CD4-positive, alpha-beta T cell (primary cell): ENCODE measurements around the gene KDM2B. TPM values are rescaled to one million over a fixed set of nuclear protein-coding genes. Genes with fewer than 3 reads are reported as not detected.

Experiments used
- ATAC-seq: fragments of 200-7000 bp; cut with Tn5 transposase; one replicate; pipeline ENCODE4 v1.10.0; 2022; ENCODE audit warnings: mild to moderate bottlenecking; ENCODE audit not compliant: poor library complexity
- CTCF ChIA-PET: fragments of 350-600 bp; sonication (Branson Sonifier 250); formaldehyde crosslinking; loops from one replicate; lab custom pipeline; 2021; ENCODE audit warnings: antibody characterized with exemption, inconsistent platforms; lab: Charles Lee
- POLR2A ChIA-PET: fragments of 350-600 bp; sonication (Branson Sonifier 250); formaldehyde crosslinking; loops from one replicate; lab custom pipeline; 2021; ENCODE audit warnings: antibody characterized with exemption, inconsistent platforms; lab: Charles Lee
- DNase-seq, 14 experiments: peaks; one replicate each; pipeline ENCODE4 v3.0.0-alpha.2; 2013 to 2020; ENCODE audit warnings: mixed read lengths in 2 of 14
- H3K27ac ChIP-seq, 2 donors: one replicate each; pipeline versions ENCODE4 v1.5.1 to v1.7.0; 2013; ENCODE audit warnings: low read length in 2 of 2, low read depth in 1 of 2, mild to moderate bottlenecking in 1 of 2
- H3K27me3 ChIP-seq, 2 experiments: 1 replicate in 1 of 2; 2 replicates in 1 of 2; pipeline versions ENCODE4 v1.6.1 to v1.7.0; 2013; ENCODE audit warnings: low read length in 2 of 2, control low read depth in 1 of 2, mild to moderate bottlenecking in 1 of 2, moderate library complexity in 1 of 2; ENCODE audit not compliant: insufficient read depth in 2 of 2, control insufficient read depth in 1 of 2
- H3K36me3 ChIP-seq: one replicate; pipeline ENCODE4 v1.6.1; 2013; ENCODE audit warnings: low read length, control low read depth; ENCODE audit not compliant: insufficient read depth
- H3K4me1 ChIP-seq: one replicate; pipeline ENCODE4 v1.6.1; 2013; ENCODE audit warnings: low read length, control low read depth; ENCODE audit not compliant: insufficient read depth
- H3K4me3 ChIP-seq: one replicate; pipeline ENCODE4 v1.5.1; 2013; ENCODE audit warnings: mild to moderate bottlenecking, low read length, moderate library complexity
- H3K9me3 ChIP-seq, 2 experiments: 1 replicate in 1 of 2; 2 replicates in 1 of 2; pipeline versions ENCODE4 v1.6.1 to v1.7.0; 2013; ENCODE audit warnings: low read length in 2 of 2, mild to moderate bottlenecking in 2 of 2, control low read depth in 1 of 2, moderate library complexity in 1 of 2; ENCODE audit not compliant: control insufficient read depth in 1 of 2, insufficient read depth in 1 of 2
- H3K27ac Mint-ChIP-seq: one replicate; pipeline ENCODE4 v1.8.0; 2020; ENCODE audit warnings: mixed read lengths
- H3K27me3 Mint-ChIP-seq: one replicate; pipeline ENCODE4 v1.8.0; 2021; ENCODE audit warnings: mixed read lengths
- H3K36me3 Mint-ChIP-seq: one replicate; pipeline ENCODE4 v1.8.0; 2021; ENCODE audit warnings: low read depth, mixed read lengths
- H3K4me1 Mint-ChIP-seq: one replicate; pipeline ENCODE4 v1.8.0; 2021; ENCODE audit warnings: low read depth, mixed read lengths
- H3K4me3 Mint-ChIP-seq: one replicate; pipeline ENCODE4 v1.8.0; 2020; ENCODE audit warnings: mild to moderate bottlenecking, mixed read lengths
- H3K9me3 Mint-ChIP-seq: one replicate; pipeline ENCODE4 v1.8.0; 2020; ENCODE audit warnings: mixed read lengths
- intact Hi-C, 2 experiments: fragments of 100-400 bp; cut with DNase I in 1 of 2; cut with micrococcal nuclease in 1 of 2; formaldehyde crosslinking; loops; one replicate each; pipeline versions ENCODE4 v1.15.1 to v1.9.0; 2023 to 2025; cut with DNase I, micrococcal nuclease
- total RNA-seq, 174 experiments: library from RNA in 2 of 174; stranded (reverse) in 2 of 174; gene quantifications; one replicate each; pipeline ENCODE4 v1.2.3 and lab custom pipeline; 2021 to 2026
- TF ChIP-seq, protein P1 (sequence below): fragments of 200-600 bp; IDR thresholded peaks from one replicate; pipeline ENCODE4 v1.8.0; 2022; ENCODE audit warnings: antibody characterized with exemption, mild to moderate bottlenecking

The KDM2B gene
- total RNA-seq, 2 experiments from 2014 or later, result 60.4 to 62.6 TPM

DNA sequence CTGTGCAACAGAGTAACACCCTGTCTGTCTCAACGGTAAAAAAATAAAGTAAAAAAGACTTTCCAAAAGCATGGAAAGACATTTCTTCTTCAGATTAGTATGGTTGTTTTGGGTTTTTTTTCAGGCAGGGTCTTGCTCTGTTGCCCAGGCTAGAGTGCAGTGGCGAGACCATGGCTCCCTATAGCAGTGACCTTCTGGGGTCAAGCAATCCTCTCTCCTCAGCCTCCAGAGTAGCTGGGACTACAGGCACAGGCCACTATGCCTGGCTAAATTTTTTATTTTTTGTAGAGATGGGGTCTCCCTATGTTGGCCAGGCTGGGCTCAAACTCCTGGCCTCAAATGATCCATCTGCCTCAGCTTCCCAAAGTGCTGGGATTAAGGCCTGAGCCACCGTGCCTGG lies 72.8 kb downstream of the KDM2B start:
- H3K36me3 Mint-ChIP-seq, result peaks cover 68% of the 10 kb centered on the region
- no peak for ATAC-seq
- no peaks in the 10 kb centered on the region for H3K27me3 ChIP-seq
- peaks cover 1% of the 10 kb centered on the region for H3K4me1 ChIP-seq
- intact Hi-C loops, result loop anchor here in 1 of 2 experiments (10.0 kb wide), 1 partner anchor 67 kb away; no protein-coding TSS in a partner anchor
- ChIA-PET CTCF (interaction anchor here (1.1 to 1.2 kb wide), 2 partner anchors 8 to 119 kb away, joined by 3 read pairs; no protein-coding TSS in a partner anchor), POLR2A (interaction anchor here (0.6 kb wide), 1 partner anchor 164 kb away, joined by 3 read pairs; no protein-coding TSS in a partner anchor)
- no peak overlapping the region for H3K4me3 Mint-ChIP-seq
- DNase-seq, result no peak
- H3K9me3 ChIP-seq, result no peaks in the 10 kb centered on the region
- H3K9me3 Mint-ChIP-seq, result no peaks in the 10 kb centered on the region
- H3K4me3 ChIP-seq, result no peak overlapping the region
- no peaks in the 10 kb centered on the region for H3K27me3 Mint-ChIP-seq
- peaks cover 47% of the 10 kb centered on the region for H3K36me3 ChIP-seq
- TF ChIP-seq, protein P1, sequence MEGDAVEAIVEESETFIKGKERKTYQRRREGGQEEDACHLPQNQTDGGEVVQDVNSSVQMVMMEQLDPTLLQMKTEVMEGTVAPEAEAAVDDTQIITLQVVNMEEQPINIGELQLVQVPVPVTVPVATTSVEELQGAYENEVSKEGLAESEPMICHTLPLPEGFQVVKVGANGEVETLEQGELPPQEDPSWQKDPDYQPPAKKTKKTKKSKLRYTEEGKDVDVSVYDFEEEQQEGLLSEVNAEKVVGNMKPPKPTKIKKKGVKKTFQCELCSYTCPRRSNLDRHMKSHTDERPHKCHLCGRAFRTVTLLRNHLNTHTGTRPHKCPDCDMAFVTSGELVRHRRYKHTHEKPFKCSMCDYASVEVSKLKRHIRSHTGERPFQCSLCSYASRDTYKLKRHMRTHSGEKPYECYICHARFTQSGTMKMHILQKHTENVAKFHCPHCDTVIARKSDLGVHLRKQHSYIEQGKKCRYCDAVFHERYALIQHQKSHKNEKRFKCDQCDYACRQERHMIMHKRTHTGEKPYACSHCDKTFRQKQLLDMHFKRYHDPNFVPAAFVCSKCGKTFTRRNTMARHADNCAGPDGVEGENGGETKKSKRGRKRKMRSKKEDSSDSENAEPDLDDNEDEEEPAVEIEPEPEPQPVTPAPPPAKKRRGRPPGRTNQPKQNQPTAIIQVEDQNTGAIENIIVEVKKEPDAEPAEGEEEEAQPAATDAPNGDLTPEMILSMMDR, result no peak
- peaks cover 4% of the 10 kb centered on the region for H3K4me1 Mint-ChIP-seq
- no peak overlapping the region for H3K27ac ChIP-seq
- no peak overlapping the region for H3K27ac Mint-ChIP-seq

DNA sequence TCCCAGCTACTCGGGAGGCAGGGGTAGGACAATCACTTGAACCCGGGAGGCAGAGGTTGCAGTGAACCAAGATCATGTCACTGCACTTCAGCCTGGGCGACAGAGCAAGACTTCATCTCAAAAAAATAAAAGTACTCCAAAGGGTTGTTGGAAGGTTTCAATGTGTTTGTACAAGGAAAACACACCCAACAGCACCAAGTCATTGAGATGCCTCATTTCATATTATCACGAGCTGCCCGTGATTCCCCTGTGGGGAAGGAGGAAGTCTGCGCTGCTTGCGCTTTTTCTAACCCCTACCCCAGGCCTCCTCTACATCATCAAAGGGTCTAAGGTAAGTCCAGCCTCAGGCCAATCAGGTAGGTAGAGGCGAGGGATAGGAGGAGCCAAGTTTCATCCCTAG lies 73.6 kb downstream of the KDM2B start:
- H3K36me3 Mint-ChIP-seq, result peaks cover 60% of the 10 kb centered on the region
- Histone ChIP-seq H3K4me3 (no peak overlapping the region), H3K9me3 (no peaks in the 10 kb centered on the region), H3K27me3 (no peaks in the 10 kb centered on the region), H3K27ac (no peak overlapping the region), H3K36me3 (peaks cover 40% of the 10 kb centered on the region), H3K4me1 (peaks cover 3% of the 10 kb centered on the region)
- H3K9me3 Mint-ChIP-seq, result no peaks in the 10 kb centered on the region
- H3K4me3 Mint-ChIP-seq, result no peak overlapping the region
- H3K4me1 Mint-ChIP-seq, result peaks cover 4% of the 10 kb centered on the region
- TF ChIP-seq, protein P1, result no peak
- H3K27ac Mint-ChIP-seq, result no peak overlapping the region
- no peak for DNase-seq
- ChIA-PET CTCF (interaction anchor here (1.7 kb wide), 1 partner anchor 13 kb away, joined by 4 read pairs; no protein-coding TSS in a partner anchor), POLR2A (no interaction called here)
- no peak for ATAC-seq
- intact Hi-C loops, result loop anchor here in 1 of 2 experiments (10.0 kb wide), 1 partner anchor 68 kb away; no protein-coding TSS in a partner anchor
- H3K27me3 Mint-ChIP-seq, result no peaks in the 10 kb centered on the region

DNA sequence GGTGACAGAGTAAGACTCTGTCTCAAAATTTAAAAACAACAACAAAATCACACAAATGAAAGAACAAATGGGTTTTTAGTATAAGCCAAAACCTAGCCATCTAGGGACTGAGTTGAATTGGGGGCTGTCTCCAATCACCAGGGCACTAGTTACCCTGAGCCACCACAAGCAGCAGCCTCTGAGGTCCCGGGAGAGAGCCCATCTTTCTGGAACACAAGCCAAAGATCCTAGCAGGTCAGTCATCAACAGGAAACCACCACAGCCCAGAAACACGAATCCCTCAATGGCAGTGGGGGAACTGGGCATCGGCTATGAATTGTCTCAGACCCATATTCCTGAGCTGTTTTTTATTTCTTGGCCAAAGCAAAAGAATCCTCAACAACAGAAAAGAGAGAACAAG lies 75.3 kb downstream of the KDM2B start:
- ATAC-seq (no peak), DNase-seq (no peak)
- no peaks in the 10 kb centered on the region for H3K9me3 ChIP-seq
- Mint-ChIP-seq H3K9me3 (no peaks in the 10 kb centered on the region), H3K27me3 (no peaks in the 10 kb centered on the region), H3K4me1 (peaks cover 4% of the 10 kb centered on the region), H3K4me3 (no peak overlapping the region), H3K36me3 (peaks cover 51% of the 10 kb centered on the region), H3K27ac (no peak overlapping the region)
- no peak overlapping the region for H3K27ac ChIP-seq
- peaks cover 36% of the 10 kb centered on the region for H3K36me3 ChIP-seq
- intact Hi-C loops, result loop anchor here in 1 of 2 experiments (10.0 kb wide), 1 partner anchor 69 kb away; no protein-coding TSS in a partner anchor
- no peaks in the 10 kb centered on the region for H3K27me3 ChIP-seq
- peaks cover 3% of the 10 kb centered on the region for H3K4me1 ChIP-seq
- TF ChIP-seq, protein P1, result no peak
- H3K4me3 ChIP-seq, result no peak overlapping the region
- CTCF ChIA-PET, result no interaction called here
- POLR2A ChIA-PET, result no interaction called here
